Activated naive CD4-positive, alpha-beta T cell treated with Interleukin-2 at 50 U/mL for 16 hours (primary cell): Measurements from ENCODE around the gene RXFP3.
"Not testable (repeated sequence)": the region's sequence is repeated elsewhere in the genome, so short reads cannot be mapped to it uniquely, and the experiment has no call there.

Source experiments
- DNase-seq: peaks from one replicate; pipeline ENCODE4 v3.0.0-alpha.2; 2020

Gene RXFP3

GRCh38 chr5:33936381-33937016 is at the start of gene RXFP3:
TSS of gene RXFP3 (plus strand) at chr5:33936386. CDS start at chr5:33936741, 355 bp downstream.
- no peak for DNase-seq

GRCh38 chr5:33887268-33887667 is 48.9 kb upstream of the RXFP3 start:
- DNase-seq: no peak

- DNase-seq: no peak
Measured at GRCh38 chr5:33888587-33888986, 47.6 kb upstream of the RXFP3 start.

GRCh38 chr5:33890131-33891032 is 45.8 kb upstream of the RXFP3 start:
- DNase-seq: no peak

- DNase-seq: no peak
Measured at GRCh38 chr5:33891446-33891787, 44.8 kb upstream of the RXFP3 start.

GRCh38 chr5:33891788-33892619 is 44.2 kb upstream of the RXFP3 start, which contains the start of gene ADAMTS12:
TSS of gene ADAMTS12 (minus strand) at chr5:33891990. CDS start at chr5:33891856, 134 bp downstream.
- DNase-seq: no peak

- DNase-seq: no peak
Measured at GRCh38 chr5:33892620-33893137, 43.5 kb upstream of the RXFP3 start.

GRCh38 chr5:33894566-33894965 is 41.6 kb upstream of the RXFP3 start:
- no peak for DNase-seq

GRCh38 chr5:33901156-33901555 is 35.0 kb upstream of the RXFP3 start:
- DNase-seq: no peak

- no peak for DNase-seq
Measured at GRCh38 chr5:33903118-33903517, 33.1 kb upstream of the RXFP3 start.

GRCh38 chr5:33905381-33905780 is 30.8 kb upstream of the RXFP3 start:
- DNase-seq: no peak

- not testable (repeated sequence) for DNase-seq
Measured at GRCh38 chr5:33906248-33906647, 29.9 kb upstream of the RXFP3 start.

GRCh38 chr5:33914844-33915243 is 21.3 kb upstream of the RXFP3 start:
- not testable (repeated sequence) for DNase-seq

GRCh38 chr5:33921002-33921401 is 15.2 kb upstream of the RXFP3 start:
- DNase-seq: no peak

GRCh38 chr5:33925278-33925677 is 10.9 kb upstream of the RXFP3 start:
- no peak for DNase-seq

GRCh38 chr5:33927685-33928084 is 8.5 kb upstream of the RXFP3 start:
- DNase-seq: no peak

GRCh38 chr5:33928283-33928682 is 7.9 kb upstream of the RXFP3 start:
- DNase-seq: no peak

GRCh38 chr5:33929925-33930690 is 6.1 kb upstream of the RXFP3 start:
- no peak for DNase-seq

- DNase-seq: no peak
Measured at GRCh38 chr5:33931136-33931535, 5.0 kb upstream of the RXFP3 start.

GRCh38 chr5:33933723-33934169 is 2.4 kb upstream of the RXFP3 start:
- no peak for DNase-seq

GRCh38 chr5:33934176-33934575 is 2.0 kb upstream of the RXFP3 start:
- DNase-seq: no peak

GRCh38 chr5:33936004-33936380 is 194 bp upstream of the RXFP3 start:
- peak; percentile 27 for DNase-seq
